CD4-positive, alpha-beta T cell treated with Interleukin-15 for 1 hour (primary cell): ENCODE results near the gene TSKU.

ENCODE experiments used
- DNase-seq: peaks from one replicate; pipeline ENCODE4 v3.0.0-alpha.2; 2020

The TSKU gene

DNA sequence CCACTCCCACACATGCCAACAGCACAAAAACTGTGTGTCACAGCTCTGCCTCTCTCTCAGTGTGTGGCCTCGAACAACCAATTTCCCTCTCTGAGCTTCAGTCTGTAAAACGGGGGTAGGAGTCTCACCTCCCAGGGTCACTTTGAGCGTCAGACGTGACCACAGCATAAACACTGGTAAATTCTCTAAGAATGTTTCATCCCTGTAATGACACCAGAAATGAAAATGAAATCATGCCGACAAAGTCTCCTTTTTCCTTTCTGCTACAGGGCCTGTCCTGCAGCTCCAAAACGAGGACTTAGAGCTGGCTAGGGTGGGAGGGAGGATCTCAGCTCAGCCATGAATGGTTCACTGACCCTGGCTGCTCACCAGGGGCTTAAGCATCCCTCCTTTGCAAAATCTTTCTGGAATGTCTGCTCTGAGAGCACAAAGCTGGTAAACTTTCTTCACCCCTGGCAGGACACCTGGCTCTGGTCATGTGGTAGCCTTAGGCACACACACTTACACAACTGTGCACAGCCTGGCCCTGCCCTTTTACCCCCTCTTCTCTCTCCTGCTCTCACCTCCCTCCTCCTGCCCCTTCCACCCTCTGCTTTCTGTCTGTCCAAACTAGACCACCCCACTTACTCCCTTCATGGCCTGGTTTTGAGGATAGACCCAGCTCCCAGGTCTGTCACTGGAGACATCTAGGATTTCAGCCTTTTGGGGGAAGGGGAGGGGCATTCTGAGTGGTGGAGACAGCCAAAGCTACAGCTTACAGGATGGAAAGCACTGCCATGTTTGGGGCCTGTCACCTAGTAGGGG lies 12.3 kb upstream of the TSKU start:
- no peak for DNase-seq

GRCh38 chr11:76771446-76772099 lies 11.6 kb upstream of the TSKU start:
- DNase-seq: no peak

GRCh38 chr11:76772100-76772782 lies 10.9 kb upstream of the TSKU start:
- DNase-seq: no peak

- DNase-seq: no peak
These were observed 10.4 kb upstream of the TSKU start for GRCh38 chr11:76772783-76773106.

DNA sequence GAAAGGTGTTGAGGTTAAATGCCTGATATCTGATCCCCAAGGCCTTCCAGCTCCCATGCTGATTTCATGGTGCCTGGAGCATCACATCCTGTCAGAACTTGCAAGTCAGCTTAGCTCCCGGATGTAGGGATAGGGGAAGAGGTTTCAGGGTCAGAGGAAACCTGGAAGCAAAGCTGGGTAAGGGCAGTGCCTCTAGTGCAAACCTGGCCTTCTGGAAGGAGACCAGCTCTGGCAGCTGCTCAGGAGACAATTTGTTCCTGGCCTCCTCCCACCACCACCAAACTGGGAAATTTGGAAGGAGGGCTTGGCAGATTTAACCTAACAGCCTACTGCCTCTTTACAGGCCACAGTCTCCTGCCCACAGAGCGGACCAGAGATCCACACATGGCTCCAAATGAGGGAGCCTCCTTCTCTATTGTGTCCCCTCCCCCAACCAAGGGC lies 9.2 kb upstream of the TSKU start:
- DNase-seq: no peak

DNA sequence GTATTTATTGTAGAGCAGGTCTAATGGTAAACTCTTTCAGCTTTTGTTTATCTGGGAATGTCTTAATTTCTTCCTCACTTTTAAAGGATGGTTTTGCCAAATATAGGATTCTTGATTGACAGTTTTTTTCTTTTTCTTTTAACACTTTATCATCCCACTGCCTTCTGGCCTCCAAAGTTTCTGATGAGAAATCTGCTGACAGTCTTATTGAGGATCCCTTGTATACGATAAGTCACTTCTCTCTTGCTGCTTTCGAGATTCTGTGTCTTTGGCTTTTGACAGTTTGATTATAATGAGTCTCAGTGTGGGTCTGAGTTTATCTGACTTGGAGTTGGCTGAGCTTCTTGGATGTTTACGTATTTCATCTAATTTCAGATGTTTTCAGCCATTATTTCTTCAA lies 6.7 kb upstream of the TSKU start:
- DNase-seq: no peak

DNA sequence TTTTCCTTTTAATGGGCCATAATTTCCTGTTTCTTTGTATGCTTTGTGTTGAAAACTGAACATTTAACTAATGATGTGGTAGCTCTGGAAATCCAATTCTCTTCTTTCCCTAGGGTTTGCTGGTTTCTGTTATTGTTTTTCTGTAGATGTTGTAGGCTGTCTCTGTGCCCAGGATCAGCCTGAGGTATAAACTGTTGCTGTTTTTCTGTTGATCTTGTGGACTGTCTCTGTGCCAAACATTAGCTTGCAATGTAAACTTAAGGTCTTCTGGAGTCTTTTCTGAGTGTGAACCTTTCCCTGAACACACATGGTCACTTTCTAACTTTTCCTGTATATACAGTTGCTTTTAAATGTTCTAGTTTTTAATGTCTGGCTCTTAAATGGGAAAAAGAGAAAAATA lies 5.9 kb upstream of the TSKU start:
- DNase-seq: no peak

DNA sequence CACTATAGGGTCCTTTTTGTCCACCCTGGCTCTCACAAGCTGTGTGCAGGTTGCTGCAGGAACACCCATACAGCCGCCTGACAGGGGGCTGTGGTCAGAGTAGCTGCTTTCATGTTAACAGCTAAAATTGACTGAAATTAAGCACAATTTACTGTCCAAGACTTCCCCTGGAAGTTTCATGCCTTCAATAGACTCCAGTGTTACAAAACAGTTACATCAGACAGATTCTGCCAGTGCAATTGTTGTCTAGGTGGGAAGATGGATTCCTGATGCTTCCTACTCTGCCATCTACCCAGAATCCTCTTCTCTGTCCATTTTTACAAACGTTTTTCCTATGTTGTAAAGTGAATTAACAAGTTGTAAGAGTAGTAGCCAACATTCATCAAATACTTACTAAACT lies 5.3 kb upstream of the TSKU start:
- DNase-seq: no peak

DNA sequence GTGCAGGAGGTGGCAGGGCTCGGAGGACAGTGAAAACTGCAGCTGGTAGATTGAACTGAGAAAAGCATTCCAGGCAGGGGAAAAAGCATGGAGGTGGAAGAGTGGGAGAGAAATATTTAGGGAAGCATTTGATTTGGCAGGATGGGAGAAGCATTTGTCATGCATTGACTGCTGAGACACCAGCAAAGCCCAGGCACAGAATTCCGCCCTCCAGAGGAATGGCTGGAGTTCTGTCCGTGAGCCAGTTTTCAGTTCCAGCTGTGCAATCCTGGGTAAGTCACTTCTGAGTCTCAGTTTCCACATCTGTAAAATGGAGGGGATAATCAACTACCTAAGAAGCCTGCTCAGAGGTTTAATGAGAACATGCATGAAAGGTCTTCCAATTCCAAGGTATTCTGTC lies 4.3 kb upstream of the TSKU start:
- DNase-seq: no peak

GRCh38 chr11:76781046-76781801 lies 1.9 kb upstream of the TSKU start:
- no peak for DNase-seq

DNA sequence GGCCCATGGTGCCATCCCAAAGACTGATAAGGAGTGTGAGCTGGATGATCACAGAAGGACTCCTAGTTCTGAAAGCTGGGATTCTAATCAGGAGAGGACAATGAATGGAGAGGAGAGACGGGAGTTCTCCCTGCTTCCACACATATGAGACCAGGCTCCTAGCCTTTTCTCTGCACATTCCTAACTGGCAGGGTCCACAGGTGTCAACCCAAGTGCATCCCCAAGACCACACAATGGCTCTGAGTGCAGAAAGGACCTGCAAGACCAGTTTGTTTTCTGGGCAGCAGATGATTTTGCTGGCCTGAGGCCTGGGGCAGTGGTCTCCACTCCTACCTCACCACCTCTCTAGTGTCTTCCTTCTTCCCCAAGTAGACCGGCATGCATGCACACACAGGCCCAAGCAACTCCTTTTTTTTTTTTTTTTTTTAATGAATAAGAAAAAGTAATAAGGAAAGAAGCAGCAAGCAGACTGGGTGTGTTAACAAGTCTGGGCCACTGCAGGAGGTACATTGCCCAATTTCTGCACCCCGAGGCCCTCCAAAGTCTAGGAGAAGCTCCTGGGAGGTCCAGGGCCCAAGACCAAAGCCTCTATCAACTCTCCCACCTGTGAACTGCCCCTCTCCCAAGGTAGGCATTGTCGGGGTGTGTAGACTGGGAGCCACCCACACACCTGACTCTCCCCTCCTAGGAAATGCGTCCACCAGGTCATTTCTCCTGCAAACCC lies 1.2 kb upstream of the TSKU start:
- no peak for DNase-seq

DNA sequence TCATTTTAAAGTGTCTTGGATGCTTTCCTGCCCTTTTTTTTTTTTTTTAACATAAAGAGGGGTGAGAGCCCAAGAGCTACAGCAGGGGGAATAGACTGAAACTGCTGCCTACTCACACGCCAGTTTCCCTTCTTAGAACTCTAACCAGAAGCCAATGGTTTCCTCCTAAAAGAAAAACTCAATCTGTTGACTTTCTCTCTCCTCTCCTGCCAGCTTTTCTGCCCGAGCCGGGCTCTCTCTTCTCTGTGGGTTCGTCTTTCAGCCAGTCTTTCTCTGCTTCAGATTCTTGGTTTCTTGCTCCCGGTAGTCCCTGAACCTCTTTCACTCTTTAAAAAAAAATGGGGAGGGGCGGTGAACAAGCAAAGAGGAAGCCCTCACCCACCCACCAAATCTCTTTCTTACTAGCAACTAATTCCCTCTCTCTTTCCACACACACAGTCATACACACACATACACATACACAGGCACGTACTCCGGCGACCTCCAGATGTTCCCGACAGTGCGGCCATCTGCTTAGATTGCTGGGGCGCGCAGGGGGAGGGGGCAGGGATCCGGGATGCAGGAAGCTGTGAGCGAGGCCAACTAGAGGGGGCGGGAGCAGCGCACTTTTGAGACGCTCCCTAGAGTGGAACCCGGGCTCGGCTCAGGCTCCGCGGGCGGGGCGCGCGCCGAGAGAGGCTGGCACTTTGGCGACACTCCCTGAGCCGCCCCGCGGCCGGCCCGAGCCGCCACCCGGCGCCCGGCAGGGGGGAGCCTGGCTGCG lies 444 bp upstream of the TSKU start:
- DNase-seq: no peak

- DNase-seq: no peak
These were observed 999 bp downstream of the TSKU start for GRCh38 chr11:76783896-76784813.

DNA sequence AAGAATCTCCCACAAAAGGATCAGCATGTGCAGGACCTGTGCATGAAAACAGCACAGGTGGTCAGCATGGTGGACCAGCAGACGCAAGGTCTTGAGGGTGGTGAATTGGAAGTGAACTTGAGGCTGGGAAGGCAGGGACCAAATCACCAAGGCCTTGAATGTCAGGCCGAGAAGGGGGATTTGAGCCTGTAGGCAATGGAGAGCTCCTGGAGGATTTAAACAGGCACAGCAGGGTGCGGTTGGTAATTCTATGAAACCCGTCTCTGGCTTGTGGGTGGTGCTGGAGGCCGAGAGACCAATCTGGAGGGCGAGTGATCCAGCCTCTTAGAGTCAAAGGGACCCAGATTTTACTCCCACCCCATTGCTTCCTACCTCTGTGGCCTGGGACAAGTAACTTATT lies 2.4 kb downstream of the TSKU start:
- no peak for DNase-seq

GRCh38 chr11:76786016-76786415 lies 2.9 kb downstream of the TSKU start:
- DNase-seq: no peak

GRCh38 chr11:76786441-76787014 lies 3.4 kb downstream of the TSKU start:
- no peak for DNase-seq

DNA sequence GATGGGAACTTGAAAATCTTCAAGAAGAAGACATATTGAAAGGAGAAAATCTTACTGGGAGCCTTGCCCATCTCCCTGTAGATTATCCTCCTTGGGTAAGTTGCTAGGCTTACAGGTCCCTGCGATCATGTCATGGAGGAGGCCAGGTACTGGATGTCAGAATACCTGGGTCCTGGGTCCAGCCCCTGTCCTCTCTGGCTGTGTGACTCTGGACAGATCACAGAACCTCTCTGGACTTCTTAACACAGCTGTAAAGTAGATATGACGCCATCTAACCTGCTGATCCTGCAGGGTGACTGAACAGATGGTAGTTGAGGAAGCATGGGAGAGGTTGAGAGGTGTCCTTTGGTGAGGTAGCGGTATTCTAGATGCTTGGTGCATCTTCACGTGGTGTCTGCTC lies 4.1 kb downstream of the TSKU start:
- DNase-seq: no peak

GRCh38 chr11:76787911-76788596 lies 4.9 kb downstream of the TSKU start:
- DNase-seq: no peak

GRCh38 chr11:76788661-76789442 lies 5.7 kb downstream of the TSKU start:
- DNase-seq: no peak
